ENCODE data around the gene MEGF11. TPM values are rescaled to one million over a fixed set of nuclear protein-coding genes. Genes with fewer than 3 reads are reported as not detected.

MEGF11 gene
- total RNA-seq, 1 experiment from 2014 or later, result 2.3 TPM

- Histone ChIP-seq H3K9me3 (ENCODE audit: control insufficient read depth in 1 of 2, insufficient read depth in 1 of 2, low read depth in 1 of 2, low read length in 2 of 2) (no peaks in the 10 kb centered on the region), H4K20me1 (ENCODE audit: insufficient read depth) (no peaks in the 10 kb centered on the region), H3K4me1 (ENCODE audit: control insufficient read depth in 1 of 2, insufficient read depth in 2 of 2, low read length in 2 of 2) (peaks cover 0 to 3% of the 10 kb centered on the region in 2 experiments; a peak in 2 of 4 replicates), H3K9me2 (ENCODE audit: insufficient read depth) (no peaks in the 10 kb centered on the region), H3K9ac (ENCODE audit: low read length) (no peak overlapping the region), H3K27me3 (ENCODE audit: insufficient read depth, low read length) (no peaks in the 10 kb centered on the region), H3K4me2 (ENCODE audit: low read length) (no peak overlapping the region), H2AFZ (ENCODE audit: low read depth, low read length, poor library complexity, severe bottlenecking) (no peak overlapping the region), H3K27ac (ENCODE audit: low read depth, low read length) (no peak overlapping the region), H3K4me3 (replicated peaks in 1 of 2; ENCODE audit: low read depth in 1 of 2, low read length in 2 of 2) (no peak overlapping the region), H3K36me3 (ENCODE audit: control insufficient read depth in 1 of 2, insufficient read depth in 2 of 2, low read length in 2 of 2) (no peaks in the 10 kb centered on the region), H3K79me2 (ENCODE audit: insufficient read depth, low read length) (no peaks in the 10 kb centered on the region)
- no peak for DNase-seq (ENCODE audit: low read depth, low spot score)
- intact Hi-C loops (cut with micrococcal nuclease), result no loop called here
- ChIA-PET POLR2A (no interaction called here), RAD21 (ENCODE audit: low non-redundant PET in 1 of 2, low total read pairs in 2 of 2, uncharacterized antibody in 2 of 2, unreplicated experiment in 2 of 2) (no interaction called here), CTCF (no interaction called here)
- no TSS peak for BruUV-seq (replicated peaks)
- TF ChIP-seq CEBPB (IDR thresholded peaks at IDR 0.05; ENCODE audit: low read depth) (no peak), TCF7L2 (IDR thresholded peaks at IDR 0.05; ENCODE audit: borderline replicate concordance, extremely low read depth, insufficient read depth, insufficient read length) (no peak), SRF (IDR thresholded peaks at IDR 0.05; ENCODE audit: low read depth) (no peak), EZH2phosphoT487 (IDR thresholded peaks at IDR 0.05; ENCODE audit: borderline replicate concordance) (no peak), EGR1 (IDR thresholded peaks at IDR 0.05; ENCODE audit: low read depth) (no peak), JUND (IDR thresholded peaks at IDR 0.05) (no peak), FOSL1 (IDR thresholded peaks at IDR 0.05; ENCODE audit: low read depth) (no peak), ZNF274 (IDR thresholded peaks at IDR 0.05; ENCODE audit: low read depth, low read length) (no peak), MAX (IDR thresholded peaks at IDR 0.05) (no peak), SIN3A (IDR thresholded peaks at IDR 0.05; ENCODE audit: low read depth) (no peak), CTCF (IDR thresholded peaks at IDR 0.05 in 2 of 3, conservative IDR thresholded peaks at IDR 0.05 in 1 of 3; ENCODE audit: borderline replicate concordance in 1 of 3, insufficient read depth in 1 of 3, low read depth in 2 of 3, low read length in 2 of 3) (no peak)
- ATAC-seq, result no peak
Observed at GRCh38 chr15:66231394-66232266, 21.9 kb downstream of the MEGF11 start.
